GM21381 (cell line): ENCODE data around the gene CISD1.

Source experiments
- ATAC-seq: cut with Tn5 transposase; IDR thresholded peaks from one replicate; pipeline ENCODE4 v1.9.1; 2021; ENCODE audit warnings: mild to moderate bottlenecking, moderate library complexity; ENCODE audit not compliant: unreplicated experiment

The CISD1 gene

DNA sequence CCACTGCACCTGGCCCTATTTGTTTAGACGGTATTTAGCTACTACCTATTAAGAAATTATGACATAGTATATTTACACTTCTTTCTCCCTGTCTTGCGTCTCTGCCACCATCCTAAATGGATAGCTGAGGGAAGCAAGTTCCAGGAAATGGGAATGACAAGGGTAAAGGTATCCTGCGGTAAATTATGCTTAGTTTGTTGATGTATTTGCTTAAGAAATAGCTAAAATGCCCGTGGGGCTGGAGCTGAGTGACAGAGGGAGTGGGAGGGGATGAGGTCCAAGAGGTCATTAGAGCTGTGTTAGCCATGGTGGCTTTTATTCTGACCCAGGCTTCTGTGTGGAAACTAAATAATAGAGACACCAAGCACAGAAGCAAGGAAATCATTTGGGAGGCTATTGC, 36.9 kb downstream of the CISD1 start:
- no peak for ATAC-seq

DNA sequence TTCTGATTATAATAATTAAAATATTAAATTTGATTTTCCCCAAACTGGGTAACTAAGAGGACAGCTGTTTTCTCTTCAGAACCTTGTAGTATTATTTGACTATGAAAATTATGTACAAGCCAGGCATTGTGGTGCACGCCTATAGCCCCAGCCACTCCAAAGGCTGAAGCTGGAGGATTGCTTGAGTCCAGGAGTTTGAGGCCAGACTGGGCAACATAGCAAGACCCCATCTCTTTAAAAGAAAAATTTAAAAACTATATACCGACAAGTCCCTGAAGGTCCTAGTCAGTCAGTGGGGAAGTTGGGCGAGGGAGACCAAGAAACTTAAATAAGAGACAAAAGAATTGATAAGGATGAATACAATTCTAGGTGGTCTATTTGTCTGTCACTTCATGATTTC, 38.7 kb downstream of the CISD1 start:
- no peak for ATAC-seq

DNA sequence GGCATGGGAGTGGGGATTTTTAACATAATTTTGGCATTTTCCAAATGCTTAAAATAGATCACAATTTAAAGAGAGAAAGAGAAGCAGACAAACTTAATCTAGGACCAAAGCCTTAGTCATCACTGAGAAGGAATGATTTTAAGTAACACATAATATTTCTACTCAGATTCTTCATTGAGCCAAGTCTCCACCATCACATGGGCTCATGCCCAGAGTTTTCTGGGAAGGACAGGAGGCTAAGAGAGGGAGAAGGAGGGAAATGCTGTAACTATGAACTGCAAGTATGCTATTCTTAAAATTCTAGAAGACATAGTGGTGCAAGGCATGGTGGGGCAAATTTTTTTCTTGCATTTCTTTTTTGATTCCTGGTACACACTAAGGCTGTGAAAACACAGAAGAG, 42.1 kb downstream of the CISD1 start:
- no peak for ATAC-seq

DNA sequence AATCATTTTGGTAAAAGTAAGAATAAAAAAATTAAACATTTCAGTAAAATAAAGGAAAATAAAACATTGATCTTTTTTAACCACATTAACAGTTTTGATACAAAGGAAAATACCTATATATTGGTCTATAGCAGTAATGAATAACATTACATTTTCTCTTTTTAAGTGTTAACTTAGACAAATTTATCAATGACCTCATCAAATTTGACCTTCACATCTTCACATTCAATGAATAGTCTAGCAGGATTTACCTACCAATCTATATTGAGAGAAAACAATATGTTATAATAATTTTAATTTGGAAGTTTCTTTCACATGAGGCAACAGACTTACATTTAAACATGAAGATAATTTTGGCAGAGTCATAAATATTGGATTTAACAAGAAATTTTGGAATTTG, 47.9 kb downstream of the CISD1 start:
- no peak for ATAC-seq

DNA sequence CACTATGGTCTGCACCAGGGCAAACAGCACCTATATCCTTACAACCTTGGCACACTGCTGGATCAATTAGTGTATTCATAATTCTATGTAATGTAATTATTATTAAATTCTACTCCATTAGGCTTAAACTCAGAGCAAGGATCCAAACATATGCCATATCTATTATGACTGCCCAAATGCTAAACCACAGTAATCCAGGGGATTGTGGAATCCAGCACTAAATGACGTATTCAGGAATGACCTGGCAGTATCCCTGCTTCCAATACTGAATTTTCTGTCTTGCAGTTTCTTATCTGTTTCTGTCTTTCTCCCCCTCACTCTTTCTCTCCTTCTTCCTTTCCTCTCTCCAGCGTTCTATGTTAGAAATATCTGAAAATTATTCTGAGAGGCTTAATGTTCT, 49.4 kb downstream of the CISD1 start:
- no peak for ATAC-seq

DNA sequence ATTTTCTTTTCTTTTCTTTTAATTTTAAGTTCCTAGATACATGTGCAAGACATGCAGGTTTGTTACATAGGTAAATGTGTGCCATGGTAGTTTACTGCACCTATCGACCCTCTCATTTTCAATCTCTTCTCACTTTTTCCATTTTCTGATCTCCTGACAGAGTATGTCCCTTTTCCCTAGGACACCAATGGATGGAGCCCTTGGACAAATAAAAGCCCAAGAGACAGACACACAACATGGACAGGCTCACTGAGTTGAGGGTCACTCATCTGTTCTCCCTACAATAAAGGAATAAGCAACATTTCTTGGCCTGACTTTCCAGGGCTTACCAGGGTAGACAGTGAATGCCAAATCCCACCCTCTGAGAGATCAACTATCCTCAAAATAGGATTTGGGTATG, 50.6 kb downstream of the CISD1 start:
- ATAC-seq: no peak

DNA sequence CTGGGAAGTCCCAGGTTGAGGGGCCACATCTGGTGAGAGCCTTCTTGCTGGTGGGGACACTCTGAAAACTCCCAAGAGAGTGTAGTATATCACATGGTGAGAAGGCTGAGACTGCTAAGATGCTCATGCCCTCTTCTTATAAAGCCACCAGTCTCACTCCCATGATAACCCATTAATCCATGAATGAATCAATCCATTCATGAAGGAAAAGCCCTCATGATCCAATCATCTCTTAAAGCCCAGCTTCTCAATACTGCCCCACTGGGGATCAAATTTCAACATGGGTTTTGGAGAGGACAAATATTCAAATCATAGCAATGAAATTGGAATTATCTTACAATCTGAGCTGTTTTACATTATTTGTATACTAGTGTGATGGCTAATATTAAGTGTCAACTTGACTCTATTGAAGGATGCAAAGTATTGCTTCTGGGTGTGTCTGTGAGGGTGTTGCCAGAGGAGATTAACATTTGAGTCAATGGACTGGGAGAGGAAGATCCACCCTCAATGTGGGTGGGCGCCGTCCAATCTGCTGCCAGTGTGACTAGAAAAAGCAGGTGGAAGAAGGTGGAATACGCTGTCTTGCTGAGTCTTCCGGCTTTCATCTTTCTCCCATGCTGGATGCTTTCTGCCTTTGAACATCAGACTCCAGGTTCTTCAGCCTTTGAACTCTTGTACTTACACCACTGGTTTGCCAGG, 51.5 kb downstream of the CISD1 start:
- no peak for ATAC-seq

DNA sequence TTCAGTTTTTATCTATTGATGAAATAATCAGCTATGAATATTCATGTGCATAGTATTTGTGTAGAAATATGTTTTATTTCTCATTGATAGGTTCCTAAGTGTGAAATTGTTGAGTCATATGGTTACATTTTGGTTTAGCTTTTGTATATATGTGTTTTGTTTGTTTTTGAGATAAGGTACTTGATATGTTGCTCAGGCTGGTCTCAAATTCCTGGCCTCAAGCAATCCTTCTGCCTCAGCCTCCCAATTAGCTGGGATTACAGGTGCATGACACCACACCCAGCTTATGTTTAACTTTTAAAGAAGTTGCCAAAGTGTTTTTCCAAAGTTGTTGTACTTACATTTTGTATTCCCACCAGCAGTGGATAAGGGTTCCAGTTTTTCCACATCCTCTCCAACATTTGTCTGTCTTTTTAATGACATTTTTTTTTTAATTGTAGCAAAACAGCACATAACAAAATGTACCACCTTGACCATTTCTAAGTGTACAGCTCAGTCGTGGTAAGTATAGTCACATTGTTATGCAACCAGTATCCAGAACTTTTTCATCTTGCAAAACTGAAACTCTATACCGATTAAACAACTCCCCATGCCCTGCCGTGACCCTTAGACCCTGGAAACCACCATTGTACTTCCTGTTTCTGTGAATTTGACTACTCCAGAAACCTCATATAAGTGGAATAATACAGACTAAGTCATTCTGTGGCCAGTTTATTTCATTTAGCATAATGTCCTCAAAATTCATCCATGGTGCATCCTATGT, 53.3 kb downstream of the CISD1 start:
- peak; percentile 82 for ATAC-seq

DNA sequence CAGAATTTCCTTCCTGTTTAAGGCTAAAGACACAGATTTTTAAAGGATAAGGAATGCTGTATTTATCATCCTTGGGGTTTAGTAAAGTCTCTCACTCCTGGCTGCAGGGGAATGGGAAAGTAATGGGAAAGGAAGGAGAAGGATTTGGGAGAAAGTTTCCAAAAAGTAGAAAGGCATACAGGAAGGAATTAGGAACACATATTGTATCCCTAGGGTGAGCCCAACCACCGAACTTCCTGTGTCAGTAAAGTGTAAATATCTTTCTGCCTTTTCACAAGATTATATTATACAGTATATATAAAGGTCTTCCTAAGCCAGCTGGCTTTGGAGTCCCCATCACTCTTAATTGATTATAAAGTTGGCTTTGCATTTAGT, 53.9 kb downstream of the CISD1 start:
- ATAC-seq: no peak

DNA sequence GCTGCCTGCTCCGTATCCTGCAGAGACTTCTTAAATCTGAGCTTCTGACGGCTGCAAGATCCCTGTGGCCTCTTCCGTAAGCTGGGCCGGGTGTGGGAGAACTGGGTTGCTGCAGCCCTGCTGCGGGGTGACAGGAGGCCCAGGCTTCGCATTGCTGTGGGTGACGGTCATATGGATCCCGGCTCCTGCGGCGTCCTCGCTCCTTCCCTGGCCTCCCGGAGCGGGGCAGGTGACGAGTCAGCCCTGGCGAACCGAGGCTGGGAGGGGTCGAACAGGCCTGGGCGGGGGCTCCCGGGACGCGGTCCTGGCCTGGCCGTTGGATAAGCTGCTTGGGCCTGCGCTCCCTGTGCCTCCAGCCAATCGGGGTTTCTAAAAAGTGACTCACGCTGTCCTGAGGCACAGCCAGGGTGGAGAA, 58.0 kb downstream of the CISD1 start:
- ATAC-seq: no peak

DNA sequence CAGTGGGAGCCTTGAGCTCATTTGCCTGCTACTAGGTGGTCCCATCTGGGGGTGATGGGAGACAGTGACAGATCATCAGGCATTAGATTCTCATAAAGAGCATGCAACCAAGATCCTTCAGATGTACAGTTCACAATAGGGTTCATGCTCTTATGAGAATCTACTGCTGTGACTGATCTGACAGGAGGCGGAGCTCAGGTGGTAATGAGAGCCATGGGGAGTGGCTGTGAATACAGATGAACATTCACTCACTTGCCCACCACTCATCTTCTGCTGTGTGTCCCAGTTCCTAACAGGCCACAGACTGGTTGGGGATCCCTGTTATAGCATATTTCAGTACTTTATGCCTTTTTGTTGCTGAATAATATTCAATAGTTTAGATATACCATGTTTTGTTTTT, 59.3 kb downstream of the CISD1 start:
- ATAC-seq: no peak

DNA sequence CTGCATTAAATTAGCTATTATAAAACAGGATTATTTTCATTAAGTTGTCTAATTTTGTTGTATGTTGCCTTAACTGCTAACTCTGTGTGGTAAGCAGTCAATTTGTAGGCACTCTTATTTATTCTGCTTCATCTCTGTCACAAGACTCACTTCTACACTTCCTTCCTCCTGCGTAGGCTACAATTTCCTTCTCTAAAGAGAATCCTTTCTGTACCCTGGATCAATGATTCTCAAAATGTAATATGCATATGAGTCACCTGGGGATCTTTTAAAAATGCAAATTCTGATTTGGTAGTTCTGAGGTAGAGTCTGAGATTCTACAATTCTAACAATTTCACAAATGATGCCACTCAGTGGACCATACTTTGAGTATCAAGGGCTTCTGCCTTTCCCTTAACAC, 61.5 kb downstream of the CISD1 start:
- ATAC-seq: no peak

DNA sequence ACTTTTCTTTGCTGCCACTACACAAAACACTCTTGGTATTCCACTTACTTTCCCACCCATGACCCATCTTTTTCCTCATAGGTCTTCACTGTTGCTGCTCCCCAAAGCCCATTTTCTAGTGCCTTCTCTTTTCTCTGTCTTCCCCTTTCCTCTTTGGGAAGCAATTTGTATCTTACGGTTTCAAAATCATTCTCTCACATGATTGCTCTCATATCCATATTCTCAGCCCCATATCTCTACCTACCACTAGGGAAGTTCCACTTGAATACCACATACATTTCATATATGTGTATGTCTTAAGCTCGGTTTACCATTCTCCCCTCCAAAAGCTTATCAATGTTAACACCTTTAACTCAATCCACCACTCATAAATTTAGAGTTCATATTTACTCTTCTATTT, 62.7 kb downstream of the CISD1 start:
- no peak for ATAC-seq

DNA sequence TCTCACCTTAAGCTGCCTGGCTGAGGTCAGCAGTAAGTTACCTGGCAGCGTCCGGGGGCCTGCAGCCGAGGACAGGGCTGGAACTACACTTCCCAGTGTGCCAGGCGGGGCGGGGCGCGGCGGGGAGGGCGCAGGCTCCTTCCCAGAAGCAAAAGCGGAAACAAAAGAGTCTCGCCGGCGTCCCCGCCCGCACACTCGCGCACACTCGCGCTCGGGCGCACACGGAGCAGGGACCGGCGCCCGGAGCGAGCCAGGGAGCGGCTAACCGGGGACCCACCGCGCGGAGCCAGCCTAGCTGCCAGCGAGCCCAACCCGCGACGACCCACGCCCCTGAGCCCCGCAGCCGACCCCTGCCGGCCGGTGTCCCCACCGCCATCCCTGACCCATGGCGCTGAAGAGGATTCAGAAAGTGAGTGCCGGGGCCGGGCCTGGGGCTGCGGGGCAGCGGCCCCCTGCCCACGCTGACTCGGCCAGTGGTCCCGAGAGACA, 65.9 kb downstream of the CISD1 start, which contains the start of gene UBE2D1:
UBE2D1 (plus strand) TSS at position 190 of the 489 bp plus-strand sequence; CDS start at position 386, 196 bp downstream.
- peak; percentile 98 for ATAC-seq

DNA sequence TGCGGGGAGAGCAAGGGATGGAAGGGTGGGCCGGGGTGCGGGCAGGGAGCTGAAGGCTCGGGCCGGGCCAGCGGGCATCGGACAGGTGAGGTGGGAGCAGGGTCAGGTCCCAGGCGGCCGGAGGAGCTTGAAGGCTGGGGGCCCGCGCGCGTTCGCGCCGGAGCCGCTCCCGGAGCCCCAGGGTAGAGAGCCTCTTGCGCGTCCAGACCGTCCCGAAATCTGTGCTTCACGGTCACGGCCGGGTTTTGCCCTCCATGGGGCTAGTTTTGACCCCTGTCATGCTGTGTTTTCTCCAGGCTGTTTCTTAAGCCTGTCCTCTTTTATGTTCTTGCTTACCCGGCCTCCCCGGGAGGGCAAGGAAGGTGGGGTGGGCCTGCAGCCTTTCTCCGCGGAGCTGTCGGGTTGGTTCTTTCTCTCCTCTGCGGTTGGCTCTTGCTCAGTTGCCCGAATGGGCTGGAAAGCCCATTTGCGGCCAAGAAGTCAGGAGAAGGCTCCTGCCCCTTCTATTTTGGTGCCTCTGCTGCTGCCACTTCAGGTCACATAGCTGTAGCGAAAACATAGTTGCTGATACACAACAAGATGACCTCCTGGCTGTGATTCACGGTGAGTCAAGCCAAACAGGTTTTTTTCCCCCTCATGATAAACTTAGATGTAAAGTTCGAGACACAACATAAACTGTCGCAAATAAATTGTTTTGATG, 66.5 kb downstream of the CISD1 start:
- peak; percentile 56 for ATAC-seq

DNA sequence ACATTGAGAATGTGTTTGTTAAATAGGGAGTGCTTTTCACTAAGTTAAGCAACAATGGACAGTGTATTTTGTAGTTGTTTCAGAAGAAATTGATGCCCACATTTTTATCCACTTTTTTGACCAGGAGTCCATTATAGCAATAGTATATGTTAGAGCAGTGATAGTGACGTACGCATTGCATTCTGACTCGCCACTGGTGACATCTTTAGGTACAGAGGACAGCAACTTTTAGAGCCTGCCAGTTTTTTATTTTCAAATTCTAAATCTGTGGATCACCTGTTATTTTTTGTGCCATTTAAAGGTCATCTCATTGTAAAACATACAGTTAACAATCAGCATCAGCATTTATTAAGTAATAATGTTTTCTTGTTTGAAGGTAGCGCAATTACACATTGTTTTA, 67.3 kb downstream of the CISD1 start:
- no peak for ATAC-seq
